ENCODE measurements around the gene AQP6.
A peak's percentile ranks its signal among the peaks of the same experiment; 100 is the strongest.

Gene AQP6

GRCh38 chr12:49932023-49932422 is 40.7 kb upstream of the AQP6 start:
- no peaks in the 10 kb centered on the region for H3K36me3 ChIP-seq (ENCODE audit: insufficient read depth)
- H2AFZ ChIP-seq (ENCODE audit: low read depth), result no peak overlapping the region
- H3K79me2 ChIP-seq (ENCODE audit: insufficient read depth, low read depth), result no peaks in the 10 kb centered on the region
- H3K4me2 ChIP-seq, result no peak overlapping the region
- H3K4me1 ChIP-seq (ENCODE audit: low read depth, poor library complexity, severe bottlenecking), result peaks cover 18% of the 10 kb centered on the region
- TF ChIP-seq CTCF (conservative IDR thresholded peaks at IDR 0.05; ENCODE audit: low read depth, low read length), result no peak
- no peak overlapping the region for H3K9ac ChIP-seq
- no peak overlapping the region for H3K27ac ChIP-seq
- no peaks in the 10 kb centered on the region for H4K20me1 ChIP-seq (ENCODE audit: insufficient read depth)
- no peak overlapping the region for H3K4me3 ChIP-seq (IDR thresholded peaks at IDR 0.05; ENCODE audit: insufficient read depth, low read depth, low read length)
- H3K27me3 ChIP-seq (ENCODE audit: insufficient read depth, low read depth), result no peaks in the 10 kb centered on the region

- no peaks in the 10 kb centered on the region for H3K36me3 ChIP-seq (ENCODE audit: insufficient read depth)
- H3K27me3 ChIP-seq (ENCODE audit: insufficient read depth, low read depth), result no peaks in the 10 kb centered on the region
- H3K4me2 ChIP-seq, result no peak overlapping the region
- no peaks in the 10 kb centered on the region for H4K20me1 ChIP-seq (ENCODE audit: insufficient read depth)
- H3K9ac ChIP-seq, result no peak overlapping the region
- H3K4me3 ChIP-seq (IDR thresholded peaks at IDR 0.05; ENCODE audit: insufficient read depth, low read depth, low read length), result no peak overlapping the region
- no peak overlapping the region for H2AFZ ChIP-seq (ENCODE audit: low read depth)
- peaks cover 18% of the 10 kb centered on the region for H3K4me1 ChIP-seq (ENCODE audit: low read depth, poor library complexity, severe bottlenecking)
- no peak for TF ChIP-seq CTCF (conservative IDR thresholded peaks at IDR 0.05; ENCODE audit: low read depth, low read length)
- no peaks in the 10 kb centered on the region for H3K79me2 ChIP-seq (ENCODE audit: insufficient read depth, low read depth)
- no peak overlapping the region for H3K27ac ChIP-seq
Measured at GRCh38 chr12:49932533-49933130, 40.1 kb upstream of the AQP6 start.

GRCh38 chr12:49933796-49934195 is 39.0 kb upstream of the AQP6 start:
- Histone ChIP-seq H2AFZ (ENCODE audit: low read depth) (no peak overlapping the region), H3K9ac (no peak overlapping the region), H3K36me3 (ENCODE audit: insufficient read depth) (no peaks in the 10 kb centered on the region), H3K27ac (no peak overlapping the region), H4K20me1 (ENCODE audit: insufficient read depth) (no peaks in the 10 kb centered on the region), H3K4me3 (IDR thresholded peaks at IDR 0.05; ENCODE audit: insufficient read depth, low read depth, low read length) (no peak overlapping the region), H3K79me2 (ENCODE audit: insufficient read depth, low read depth) (no peaks in the 10 kb centered on the region), H3K4me1 (ENCODE audit: low read depth, poor library complexity, severe bottlenecking) (peaks cover 18% of the 10 kb centered on the region), H3K27me3 (ENCODE audit: insufficient read depth, low read depth) (no peaks in the 10 kb centered on the region), H3K4me2 (no peak overlapping the region)
- TF ChIP-seq CTCF (conservative IDR thresholded peaks at IDR 0.05; ENCODE audit: low read depth, low read length), result no peak

GRCh38 chr12:49934505-49934904 is 38.2 kb upstream of the AQP6 start:
- Histone ChIP-seq H2AFZ (ENCODE audit: low read depth) (no peak overlapping the region), H3K27ac (no peak overlapping the region), H3K27me3 (ENCODE audit: insufficient read depth, low read depth) (no peaks in the 10 kb centered on the region), H3K4me3 (IDR thresholded peaks at IDR 0.05; ENCODE audit: insufficient read depth, low read depth, low read length) (no peak overlapping the region), H3K4me2 (peak overlapping the region; percentile 1; the same call in 1 of the 2 replicates), H3K9ac (no peak overlapping the region), H3K36me3 (ENCODE audit: insufficient read depth) (no peaks in the 10 kb centered on the region), H3K4me1 (ENCODE audit: low read depth, poor library complexity, severe bottlenecking) (peaks cover 18% of the 10 kb centered on the region), H4K20me1 (ENCODE audit: insufficient read depth) (no peaks in the 10 kb centered on the region), H3K79me2 (ENCODE audit: insufficient read depth, low read depth) (no peaks in the 10 kb centered on the region)
- no peak for TF ChIP-seq CTCF (conservative IDR thresholded peaks at IDR 0.05; ENCODE audit: low read depth, low read length)
